ENCODE results near the gene TSSK3. TPM values are rescaled to one million over a fixed set of nuclear protein-coding genes. Genes with fewer than 3 reads are reported as not detected.

TSSK3 gene
- total and polyA plus RNA-seq, 9 of the 15 experiments (the other 6 are each of a cell fraction or from before 2014, with no cell fraction given) = 0.27 to 2.8 (median 1.9) TPM

- TF ChIP-seq E2F5 (CRISPR knock-in tag; IDR thresholded peaks at IDR 0.05) = 0 out of 2 replicates have a peak, but pooled peaks have one; percentile 21
- TF ChIP-seq TARDBP (IDR thresholded peaks at IDR 0.05) = peak; percentile 85; the same call in 1 of the 2 replicates
- peak; percentile 9; the same call in 1 of the 2 replicates for TF ChIP-seq TAF15 (IDR thresholded peaks at IDR 0.05; ENCODE audit: low read depth, low read length)
- TF ChIP-seq FOXJ2 (tag; IDR thresholded peaks at IDR 0.05) = no peak
- TF ChIP-seq U2AF1 (optimal IDR thresholded peaks at IDR 0.05; ENCODE audit: low read depth, low read length) = peak; percentile 94
- no peak for TF ChIP-seq ZNF41 (CRISPR knock-in tag; conservative IDR thresholded peaks at IDR 0.05)
- TF ChIP-seq CTBP1 (IDR thresholded peaks at IDR 0.05; ENCODE audit: borderline replicate concordance) = peak; percentile 94
- no peak for TF ChIP-seq ZNF133 (CRISPR knock-in tag; IDR thresholded peaks at IDR 0.05)
- peak; percentile 36; the same call in 1 of the 2 replicates for TF ChIP-seq CREM (IDR thresholded peaks at IDR 0.05; ENCODE audit: low read depth)
- TF ChIP-seq ZFP91 (CRISPR knock-in tag; IDR thresholded peaks at IDR 0.05) = no peak
- TF ChIP-seq RBM39 (optimal IDR thresholded peaks at IDR 0.05; ENCODE audit: low read depth, low read length) = no peak
- TF ChIP-seq NFIC (IDR thresholded peaks at IDR 0.05) = no peak; the same call in 1 of the 2 replicates
- no peak for TF ChIP-seq CEBPB (tag; IDR thresholded peaks at IDR 0.05)
- TF ChIP-seq ZMIZ1 (IDR thresholded peaks at IDR 0.05; ENCODE audit: low read depth in 2 of 2, low read length in 2 of 2) = no peak
- no peak for TF ChIP-seq SNAPC5 (CRISPR knock-in tag; IDR thresholded peaks at IDR 0.05)
- TF ChIP-seq CTCF (IDR thresholded peaks at IDR 0.05 in 2 of 3, conservative IDR thresholded peaks at IDR 0.05 in 1 of 3; ENCODE audit: insufficient read depth in 2 of 3, low read depth in 1 of 3, low read length in 3 of 3) = peak; percentile 85 to 92 (median 87)
- TF ChIP-seq RBM14 (IDR thresholded peaks at IDR 0.05; ENCODE audit: borderline replicate concordance, insufficient read depth, low read depth, low read length) = 0 out of 2 replicates have a peak, but pooled peaks have one; percentile 93
- TF ChIP-seq TCF3 (CRISPR knock-in tag; IDR thresholded peaks at IDR 0.05) = peak; percentile 25; the same call in 1 of the 2 replicates
- no peak; the same call in 1 of the 2 replicates for TF ChIP-seq POLR2AphosphoS5 (IDR thresholded peaks at IDR 0.05; ENCODE audit: control insufficient read depth, insufficient read depth, low read depth, low read length)
Measured at GRCh38 chr1:32334864-32335534, 27.3 kb upstream of the TSSK3 start (continued).
